Right lung (tissue), 5 donors: Measurements from ENCODE around the gene TMPRSS2. TPM values are rescaled to one million over a fixed set of nuclear protein-coding genes. Genes with fewer than 3 reads are reported as not detected.
A peak's percentile ranks its signal among the peaks of the same experiment; 100 is the strongest.
"Not testable (repeated sequence)": the region's sequence is repeated elsewhere in the genome, so short reads cannot be mapped to it uniquely, and the experiment has no call there.

Source experiments
- DNase-seq, 2 donors: peaks; one replicate each; pipeline ENCODE4 v3.0.0-alpha.2; 2013
- polyA plus RNA-seq, 5 donors: library from polyadenylated mRNA; unstranded; fragments of 120-200 nt; gene quantifications; one replicate each; pipeline versions ENCODE4 v1.2.1 to v1.2.3, GENCODE V29; 2013; ENCODE audit warnings: inconsistent platforms in 1 of 5, low replicate concordance in 1 of 5; ENCODE audit not compliant: insufficient read length in 5 of 5, insufficient read depth in 1 of 5

TMPRSS2 gene
- polyA plus RNA-seq, 5 donors = 47.6 to 58.0 (median 50.4) TPM

GRCh38 chr21:41428847-41429246, 79.1 kb downstream of the TMPRSS2 start:
- no peak for DNase-seq

- no peak for DNase-seq
Measured at GRCh38 chr21:41428311-41428710, 79.6 kb downstream of the TMPRSS2 start.

GRCh38 chr21:41427556-41427955, 80.4 kb downstream of the TMPRSS2 start:
- no peak for DNase-seq

GRCh38 chr21:41426676-41427404, 81.1 kb downstream of the TMPRSS2 start:
- DNase-seq = no peak

GRCh38 chr21:41425954-41426675, 81.8 kb downstream of the TMPRSS2 start, which contains the start of gene MX1:
MX1 (plus strand) TSS chr21:41426239; CDS start chr21:41432071, 5,832 bp downstream.
- DNase-seq = peak; percentile 48 to 56

GRCh38 chr21:41425588-41425953, 82.4 kb downstream of the TMPRSS2 start:
- no peak for DNase-seq

- DNase-seq = not testable (repeated sequence)
Measured at GRCh38 chr21:41423305-41423636, 84.7 kb downstream of the TMPRSS2 start.

DNA sequence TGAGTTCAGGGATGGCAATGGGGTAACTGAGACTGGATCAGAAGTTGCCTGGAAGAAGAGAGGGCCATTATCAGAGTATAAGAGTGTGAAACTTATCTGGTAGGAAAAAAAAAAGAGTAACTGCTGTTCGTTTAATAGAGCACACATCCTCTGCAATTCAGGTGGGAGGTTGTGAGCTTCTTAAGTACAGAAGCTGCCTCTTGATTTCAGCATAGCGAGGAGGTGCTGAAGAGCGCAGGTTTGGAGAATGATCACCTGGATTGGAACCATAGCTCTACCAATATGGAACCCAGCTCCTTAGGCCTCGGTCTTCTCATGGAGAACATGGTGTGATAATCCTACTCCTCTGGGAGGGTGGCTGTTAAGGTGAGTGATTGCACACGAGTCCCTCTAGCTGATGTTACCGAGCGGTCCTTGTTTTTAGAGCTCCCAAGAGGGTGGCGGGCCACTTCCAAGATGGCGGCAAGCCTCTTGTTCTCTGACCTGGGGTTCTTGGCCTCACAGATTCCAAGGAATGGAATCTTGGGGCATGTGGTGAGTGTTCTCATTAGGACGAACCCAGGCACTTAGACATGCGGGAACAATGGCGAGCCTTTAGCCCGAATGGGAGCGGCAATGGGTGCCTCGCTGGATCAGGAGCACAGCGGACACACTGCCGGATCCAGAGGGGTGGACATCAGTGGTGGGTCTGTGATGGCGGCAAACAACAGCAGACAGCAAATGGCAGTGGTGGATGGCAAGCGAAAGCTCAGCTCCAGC, 85.2 kb downstream of the TMPRSS2 start:
- no peak for DNase-seq

DNA sequence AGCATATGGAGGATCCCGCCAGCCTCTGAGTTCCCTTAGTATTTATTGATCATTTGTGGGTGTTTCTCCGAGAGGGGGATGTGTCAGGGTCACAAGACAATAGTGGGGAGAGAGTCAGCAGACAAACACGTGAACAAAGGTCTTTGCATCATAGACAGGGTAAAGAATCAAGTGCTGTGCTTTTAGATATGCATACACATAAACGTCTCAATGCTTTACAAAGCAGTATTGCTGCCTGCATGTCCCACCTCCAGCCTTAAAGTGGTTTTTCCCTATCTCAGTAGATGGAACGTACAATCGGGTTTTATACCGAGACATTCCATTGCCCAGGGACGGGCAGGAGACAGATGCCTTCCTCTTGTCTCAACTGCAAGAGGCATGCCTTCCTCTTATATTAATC, 87.0 kb downstream of the TMPRSS2 start:
- DNase-seq = not testable (repeated sequence)

DNA sequence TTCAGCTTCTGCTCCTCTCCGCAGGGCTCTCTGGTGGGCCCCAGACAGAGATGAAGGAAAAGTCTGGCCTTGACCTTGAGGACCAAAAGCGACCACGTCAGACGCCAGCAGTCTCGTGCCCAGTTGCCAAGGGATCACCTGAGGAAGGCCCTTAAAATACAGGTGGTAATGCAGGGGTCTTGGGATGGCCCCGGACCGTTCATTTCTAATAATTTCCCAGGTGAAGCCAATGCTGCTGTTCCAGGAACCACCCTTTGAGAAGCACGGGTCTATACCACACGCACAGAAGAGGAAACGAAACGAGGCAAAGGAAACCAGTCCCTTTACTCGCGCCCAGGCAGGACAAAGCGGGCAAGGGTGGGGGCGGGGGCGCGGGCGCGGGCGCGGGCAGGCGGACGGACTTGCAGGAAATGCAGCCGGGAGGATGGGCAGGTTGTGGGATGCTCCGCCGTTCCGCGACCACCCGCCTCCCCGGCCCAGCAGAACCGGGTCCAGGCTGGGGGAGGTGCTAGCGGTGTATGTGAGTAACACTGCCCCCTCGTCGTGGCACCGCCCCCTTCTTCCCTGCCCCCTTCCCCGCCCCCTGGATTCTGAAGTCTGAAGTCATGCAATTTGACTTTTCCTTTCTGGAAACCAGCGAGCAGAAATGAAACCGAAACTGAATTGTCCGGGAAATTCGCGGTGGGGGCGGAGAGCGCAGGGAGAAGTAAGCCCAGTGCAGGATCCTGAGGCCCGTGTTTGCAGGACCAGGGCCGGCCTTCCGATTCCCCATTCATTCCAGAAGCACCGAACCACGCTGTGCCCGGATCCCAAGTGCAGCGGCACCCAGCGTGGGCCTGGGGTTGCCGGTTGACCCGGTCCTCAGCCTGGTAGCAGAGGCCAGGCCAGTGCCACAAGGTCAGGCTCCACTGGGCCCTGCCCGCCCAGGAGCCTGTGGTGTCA, 87.8 kb downstream of the TMPRSS2 start:
- DNase-seq = peak; percentile 87 to 89

DNA sequence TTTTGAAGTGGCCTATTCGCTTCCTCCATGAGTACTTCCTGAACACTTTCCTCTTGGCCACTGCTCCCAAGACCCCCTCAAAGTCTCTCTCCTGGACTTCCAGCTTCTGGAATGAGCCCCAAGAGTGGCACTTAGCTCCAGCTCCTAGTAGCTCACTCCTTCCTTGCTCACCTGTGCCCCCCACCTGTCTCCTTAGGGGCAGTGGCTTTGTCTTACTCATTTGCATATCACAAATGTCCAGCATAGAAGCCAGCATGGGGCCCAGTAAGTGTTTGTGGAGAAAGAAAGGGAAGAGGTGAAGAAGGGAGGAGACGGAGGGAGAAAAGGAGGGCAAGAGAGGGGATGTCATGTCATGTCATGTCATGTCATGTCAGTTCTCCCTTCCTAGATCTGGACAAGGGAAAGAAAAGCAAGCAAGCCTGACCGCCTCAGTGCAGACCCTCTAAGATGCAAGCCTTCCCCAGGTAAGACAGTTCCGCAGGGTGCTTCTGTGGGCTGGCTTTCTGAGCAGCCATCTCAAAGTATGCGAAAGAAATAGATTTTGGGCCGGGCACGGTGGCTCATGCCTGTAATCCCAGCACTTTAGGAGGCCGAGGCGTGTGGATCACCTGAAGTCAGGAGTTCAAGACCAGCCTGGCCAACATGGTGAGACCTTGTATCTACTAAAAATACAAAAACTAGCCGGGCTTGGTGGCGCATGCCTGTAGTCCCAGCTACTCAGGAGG, 88.8 kb downstream of the TMPRSS2 start:
- DNase-seq = no peak

DNA sequence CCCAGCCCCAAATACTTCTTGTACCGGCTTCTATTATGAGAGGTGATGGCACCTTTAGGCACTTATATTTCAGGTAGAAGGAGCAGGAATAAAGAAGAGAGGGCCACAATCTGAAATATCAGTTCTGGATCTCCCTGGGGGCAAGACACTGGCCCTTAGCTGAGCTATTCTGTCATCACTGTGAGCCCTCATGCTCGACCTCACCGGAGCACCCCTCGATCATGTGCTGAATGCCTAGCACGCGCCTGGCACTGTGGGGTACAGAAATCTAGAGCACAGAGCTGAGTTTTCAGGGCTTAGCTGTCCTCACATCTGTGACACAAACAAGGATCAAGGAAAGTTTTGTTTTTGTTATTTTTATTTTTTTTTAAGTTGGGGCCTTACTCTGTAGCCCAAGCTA, 89.6 kb downstream of the TMPRSS2 start:
- DNase-seq = no peak

- not testable (repeated sequence) for DNase-seq
Measured at GRCh38 chr21:41417505-41417904, 90.5 kb downstream of the TMPRSS2 start.

Other genes with a start within 250 kb of the TMPRSS2 start
- gene FAM3B, start 191.4 kb downstream of the TMPRSS2 start, polyA plus RNA-seq = 10 to 100 TPM in 4 of 5 donors, 1 to 10 TPM in 1; 8.6 to 24.0 (median 14.3) TPM
- 1 to 10 TPM in 4 of 5 donors, under 1 TPM in 1; 0.76 to 2.6 (median 2.0) TPM for gene MX2, start 146.1 kb downstream of the TMPRSS2 start, polyA plus RNA-seq
- gene MX1, start 81.9 kb downstream of the TMPRSS2 start, polyA plus RNA-seq = 10 to 100 TPM in 1 of 5 donors, 1 to 10 TPM in 4; 6.3 to 11.3 (median 7.4) TPM